NCI-H526 (cell line): ENCODE results near the gene FAHD2A.
"Not testable (repeated sequence)": the region's sequence is repeated elsewhere in the genome, so short reads cannot be mapped to it uniquely, and the experiment has no call there.

Experiments used
- DNase-seq, 2 experiments: peaks; one replicate each; lab custom pipeline; 2025; lab: John Stamatoyannopoulos, UW

Gene FAHD2A

GRCh38 chr2:95435872-95436209, 33.3 kb downstream of the FAHD2A start:
- not testable (repeated sequence) for DNase-seq

- not testable (repeated sequence) for DNase-seq
Measured at GRCh38 chr2:95442474-95443099, 40.1 kb downstream of the FAHD2A start.

GRCh38 chr2:95445317-95445716, 42.8 kb downstream of the FAHD2A start:
- not testable (repeated sequence) for DNase-seq

GRCh38 chr2:95463292-95463691, 60.8 kb downstream of the FAHD2A start:
- not testable (repeated sequence) for DNase-seq
